HTR-8/SVneo (cell line): Measurements from ENCODE around the gene RNF144A.

Source experiments
- DNase-seq: peaks from one replicate; pipeline ENCODE4 v3.0.0; 2011; ENCODE audit warnings: low spot score, mixed read lengths; ENCODE audit not compliant: insufficient read length
- FAIRE-seq: peaks from 2 replicates; lab custom pipeline; 2011; peaks lifted over from hg19 to GRCh38; lab: Jason Lieb, UNC

Gene RNF144A

DNA sequence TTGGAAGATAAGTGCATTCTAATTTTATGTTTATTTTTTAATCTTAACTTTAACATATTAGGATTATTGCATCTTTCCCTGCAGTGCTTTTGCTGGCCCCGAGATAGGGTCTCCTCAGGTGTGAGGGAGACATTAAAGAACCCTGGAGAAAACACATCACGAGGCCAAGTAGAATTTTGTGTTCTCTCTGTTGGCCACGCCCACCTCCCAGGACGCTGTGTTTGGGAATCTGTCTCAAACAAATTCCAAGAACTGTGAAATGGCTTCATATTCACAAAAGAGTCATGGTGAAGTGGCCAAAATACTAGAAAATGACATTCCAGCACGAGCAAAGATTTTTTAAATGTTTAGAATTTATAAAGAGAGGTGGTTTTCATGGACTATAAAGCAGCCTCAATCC is 27.3 kb downstream of the RNF144A start:
- no peak for FAIRE-seq
- no peak for DNase-seq

DNA sequence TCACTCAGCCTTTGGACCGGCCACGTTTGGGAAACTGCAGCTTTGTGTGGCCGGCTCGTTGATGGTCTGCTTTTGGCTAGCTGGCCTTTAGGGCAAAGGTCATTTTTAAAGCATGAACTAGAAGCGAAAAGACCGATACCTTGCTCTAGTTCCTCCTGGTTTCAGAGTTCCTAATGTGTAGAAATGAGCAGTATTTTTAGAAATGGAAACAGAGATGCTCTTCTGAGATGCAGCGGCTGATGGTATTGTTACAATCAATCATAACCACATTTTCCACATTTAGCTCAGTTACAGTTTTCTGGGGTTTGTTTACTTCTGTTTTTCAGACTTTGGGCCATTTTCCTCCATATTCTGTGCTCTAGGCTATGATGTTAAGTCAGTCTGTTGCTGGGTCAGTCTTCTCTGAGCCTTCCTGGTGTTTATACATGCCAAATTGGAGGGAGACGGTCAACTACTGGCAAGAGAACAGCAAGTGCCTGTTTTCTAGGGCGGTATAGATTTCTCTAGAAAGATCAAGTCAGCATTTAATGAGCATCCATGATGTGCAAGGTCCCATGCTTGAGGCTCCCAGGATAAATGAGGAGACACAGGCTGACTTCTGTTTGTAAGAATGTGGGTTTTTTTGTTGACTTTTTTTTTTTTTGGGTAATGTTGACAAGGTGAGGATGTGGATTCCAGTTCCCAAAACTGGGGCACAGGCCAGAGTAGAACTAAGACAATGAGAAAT is 28.0 kb downstream of the RNF144A start:
- DNase-seq (no peak), FAIRE-seq (no peak)

DNA sequence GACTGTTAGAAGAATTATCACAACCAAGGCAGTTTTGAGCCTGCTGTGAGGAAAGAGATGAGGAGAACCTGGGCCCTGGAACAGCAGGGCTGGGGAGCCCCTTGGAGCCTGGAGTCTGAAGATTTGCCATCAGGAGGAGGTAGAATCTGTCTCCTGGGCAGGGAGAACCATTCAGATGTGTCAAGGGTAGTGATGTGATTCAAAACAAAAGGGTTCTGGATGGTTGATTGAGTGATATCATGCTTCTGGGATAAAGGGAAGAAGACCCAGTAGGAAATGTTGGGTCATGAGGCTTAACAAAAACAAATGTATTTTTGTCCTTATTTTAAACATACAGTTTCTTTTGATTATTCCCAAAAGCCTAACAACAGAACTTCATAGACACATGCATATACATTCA is 28.6 kb downstream of the RNF144A start:
- FAIRE-seq (no peak), DNase-seq (no peak)

DNA sequence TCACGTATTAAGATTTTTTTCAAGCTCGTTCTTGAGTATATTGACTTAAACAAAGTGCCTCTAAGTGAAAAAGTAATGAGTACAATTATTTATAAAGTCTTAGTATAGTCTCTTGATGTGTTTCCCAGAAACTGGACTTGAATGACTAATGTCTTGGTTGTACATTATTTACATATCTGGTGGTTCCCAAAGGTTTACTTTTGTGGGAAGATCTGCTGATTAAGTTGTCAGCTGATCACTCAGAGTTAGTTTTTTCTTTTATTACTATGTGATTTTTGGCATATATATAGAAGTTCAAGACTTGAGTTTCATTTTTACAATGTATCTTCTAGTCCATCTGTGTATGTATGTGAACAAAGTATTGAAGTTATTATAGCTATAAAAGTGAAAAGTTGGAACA is 29.5 kb downstream of the RNF144A start:
- FAIRE-seq (no peak), DNase-seq (no peak)

GRCh38 chr2:6947929-6948676 is 30.9 kb downstream of the RNF144A start:
- FAIRE-seq (no peak), DNase-seq (no peak)

GRCh38 chr2:6948677-6949351 is 31.6 kb downstream of the RNF144A start:
- FAIRE-seq (no peak), DNase-seq (no peak)

GRCh38 chr2:6951046-6951445 is 33.8 kb downstream of the RNF144A start:
- FAIRE-seq (no peak), DNase-seq (no peak)

DNA sequence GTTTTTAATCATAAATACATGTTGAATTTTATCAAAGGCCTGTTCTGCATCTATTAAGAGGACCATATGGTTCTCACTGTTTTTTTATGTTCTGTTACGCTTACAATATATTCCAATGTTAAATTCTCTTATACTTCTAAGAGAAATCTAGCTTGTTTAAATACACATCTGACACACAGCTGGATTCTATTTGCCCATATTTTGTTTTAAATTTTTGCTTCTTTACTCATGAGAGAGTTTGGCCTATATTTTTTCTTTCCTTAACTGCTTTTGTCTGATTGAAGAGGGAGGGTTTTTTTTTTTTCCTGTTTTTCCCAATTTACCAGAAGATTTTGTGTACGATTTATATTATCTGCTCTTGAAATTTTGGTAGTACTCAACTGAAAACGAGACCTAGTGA is 34.9 kb downstream of the RNF144A start:
- DNase-seq = no peak
- FAIRE-seq = no peak

- DNase-seq (no peak), FAIRE-seq (no peak)
These were observed 37.4 kb downstream of the RNF144A start for GRCh38 chr2:6954586-6954985.

DNA sequence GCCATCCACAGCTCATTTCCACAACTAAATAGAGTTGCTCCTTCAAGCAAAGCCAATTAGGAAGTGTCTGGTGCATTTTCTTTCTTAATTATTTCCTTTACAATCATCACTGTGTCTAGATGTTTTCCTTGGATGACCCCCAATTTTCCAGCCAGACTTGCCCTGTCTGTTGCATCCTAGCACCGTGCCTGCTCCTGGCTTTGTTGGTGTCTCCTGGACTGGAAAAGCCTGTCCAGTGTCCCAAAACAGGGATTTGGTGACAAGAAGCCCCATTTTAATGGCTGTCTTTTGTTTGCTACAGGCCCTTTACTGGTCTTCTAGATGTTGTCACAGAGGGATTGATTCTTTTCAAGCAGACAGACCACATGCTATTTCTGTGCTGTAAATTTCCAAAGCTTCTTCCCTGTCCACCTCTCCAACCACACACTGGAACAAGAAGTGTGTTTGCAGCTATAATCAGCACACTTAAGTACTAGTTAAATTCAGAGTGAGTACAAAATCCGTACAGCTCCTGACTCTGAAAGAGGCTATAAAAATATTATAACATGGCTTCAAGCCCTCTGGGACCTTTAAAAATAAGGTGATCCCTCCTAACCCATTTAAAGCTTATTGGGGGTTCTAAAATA is 38.4 kb downstream of the RNF144A start:
- DNase-seq = no peak
- no peak for FAIRE-seq

DNA sequence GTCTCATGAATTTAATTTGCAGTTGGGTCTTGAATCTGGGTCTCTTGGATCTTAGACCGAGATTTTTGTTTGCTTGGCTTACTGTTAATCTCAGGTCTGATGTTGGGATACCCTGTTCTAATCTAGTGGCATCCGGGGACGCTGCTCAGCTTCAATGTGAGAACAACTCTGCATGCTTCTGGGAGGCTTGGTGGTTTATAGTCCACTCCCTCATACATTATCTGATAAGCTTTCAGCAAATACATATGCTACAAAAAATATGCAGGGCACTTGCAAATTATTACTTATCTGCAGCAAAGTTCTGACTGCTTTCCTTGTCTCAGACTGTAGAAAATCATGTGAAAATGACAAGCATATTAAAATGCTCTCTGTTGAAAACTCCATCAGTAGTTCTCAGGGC is 39.4 kb downstream of the RNF144A start:
- DNase-seq (no peak), FAIRE-seq (no peak)

DNA sequence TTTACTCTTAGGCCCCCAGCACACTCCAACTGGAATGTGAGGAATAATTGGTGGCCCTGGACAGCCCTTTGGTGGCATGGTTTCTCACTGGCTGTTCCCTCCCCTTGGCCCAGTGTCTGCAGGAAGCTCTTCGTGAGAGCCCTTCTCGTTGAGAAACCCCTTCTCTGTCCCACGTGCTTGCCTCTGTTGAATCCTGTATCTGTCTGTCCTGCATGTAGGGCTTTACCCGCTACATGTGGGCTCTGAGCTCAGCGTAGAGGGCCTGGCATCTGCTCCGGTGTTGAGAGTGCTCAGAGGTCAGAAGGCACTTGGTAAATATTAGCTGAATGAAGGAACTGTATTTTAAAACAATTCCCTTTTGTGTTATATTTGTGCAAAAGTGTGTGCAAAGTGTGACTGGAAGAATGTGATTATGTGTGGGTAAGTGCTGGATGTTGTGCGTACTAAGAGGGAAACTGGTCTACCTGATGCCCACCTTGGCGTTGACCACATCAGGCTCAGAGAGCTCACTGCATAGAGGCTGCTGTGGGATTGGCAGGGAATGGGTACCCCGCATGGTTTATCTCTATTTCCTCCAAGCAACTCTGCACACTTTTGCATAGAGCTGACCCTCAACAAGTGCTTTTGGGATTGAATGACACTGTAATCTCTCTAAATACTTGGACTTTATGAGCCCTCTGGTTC is 40.0 kb downstream of the RNF144A start:
- DNase-seq (no peak), FAIRE-seq (no peak)

DNA sequence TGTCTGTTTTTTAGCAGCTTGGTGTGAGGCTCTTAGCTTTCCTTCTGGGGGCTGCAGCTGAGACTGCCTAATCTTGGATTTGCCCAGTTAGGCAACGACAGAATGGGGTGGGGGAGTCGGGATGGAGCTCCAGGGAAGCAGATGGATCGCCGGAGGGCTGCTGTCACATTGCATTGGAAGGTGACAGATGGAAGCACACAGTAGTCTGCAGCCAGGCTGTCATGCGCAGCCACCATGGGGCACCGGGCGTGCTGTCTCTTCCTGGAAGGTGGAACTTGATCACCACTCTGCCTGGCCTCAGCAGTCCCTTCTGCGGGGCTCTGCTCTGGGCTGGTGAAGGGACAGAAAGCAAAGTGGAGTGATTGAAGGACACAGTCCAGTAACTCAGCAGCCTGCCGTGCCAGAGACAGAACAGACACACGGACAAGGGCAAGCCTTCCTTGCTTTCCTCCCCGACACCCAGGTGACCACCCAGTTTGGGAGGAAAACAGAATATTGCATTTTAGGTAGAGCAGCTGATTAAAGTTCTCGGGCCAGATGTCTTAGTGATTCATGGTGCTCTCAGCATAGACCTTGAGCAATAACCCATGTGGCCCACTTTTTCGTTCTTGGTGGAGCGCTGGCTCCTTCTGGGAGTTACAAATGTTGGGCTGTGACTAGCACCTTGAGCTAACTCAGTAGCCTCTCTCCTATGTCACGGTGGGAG is 40.9 kb downstream of the RNF144A start:
- DNase-seq (no peak), FAIRE-seq (no peak)

- FAIRE-seq (no peak), DNase-seq (no peak)
These were observed 41.5 kb downstream of the RNF144A start for GRCh38 chr2:6958616-6959235.

DNA sequence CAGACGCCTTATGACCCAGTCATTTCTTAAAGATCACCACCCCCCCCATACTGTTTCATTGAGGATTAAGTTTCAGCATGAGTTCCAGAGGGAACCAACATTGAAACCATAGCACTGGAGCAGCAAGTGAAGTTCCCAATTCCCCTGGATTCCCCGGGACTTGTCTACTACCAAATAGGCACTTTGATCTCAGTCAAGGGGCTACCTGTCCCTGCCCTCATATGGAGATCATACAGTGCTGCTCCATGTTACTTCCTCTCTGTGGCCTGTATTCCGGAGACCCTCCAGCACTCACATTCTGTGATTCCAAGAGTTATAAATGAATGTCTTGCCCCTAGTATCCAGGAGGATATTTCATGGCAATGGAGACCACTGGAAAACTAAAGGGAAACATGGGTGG is 42.5 kb downstream of the RNF144A start:
- no peak for FAIRE-seq
- DNase-seq = no peak

- no peak for DNase-seq
These were observed 43.4 kb downstream of the RNF144A start for GRCh38 chr2:6960659-6961058.

DNA sequence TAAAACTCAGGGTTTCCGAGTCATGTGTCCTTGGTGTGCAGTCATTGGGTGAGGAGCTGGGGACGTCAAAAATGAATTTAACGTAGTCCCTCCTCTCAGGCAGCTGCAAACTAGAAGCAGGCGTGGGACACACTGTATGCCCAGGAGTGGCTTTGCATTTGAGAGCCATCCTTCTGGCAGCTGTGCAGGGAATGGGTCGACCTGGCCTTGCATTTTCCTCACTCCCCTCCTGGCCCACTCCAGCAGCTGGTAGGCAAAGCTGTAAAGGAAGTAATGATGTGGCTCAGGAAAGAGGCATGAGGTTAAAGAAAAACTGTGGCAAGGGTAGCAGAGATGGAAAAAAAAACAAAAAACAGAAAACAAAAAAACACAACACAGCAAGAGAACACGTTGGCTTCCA is 46.5 kb downstream of the RNF144A start:
- FAIRE-seq = no peak
- DNase-seq = no peak

More at GRCh38 chr2:6960659-6961058, 43.4 kb downstream of the RNF144A start:
- FAIRE-seq = no peak

DNA sequence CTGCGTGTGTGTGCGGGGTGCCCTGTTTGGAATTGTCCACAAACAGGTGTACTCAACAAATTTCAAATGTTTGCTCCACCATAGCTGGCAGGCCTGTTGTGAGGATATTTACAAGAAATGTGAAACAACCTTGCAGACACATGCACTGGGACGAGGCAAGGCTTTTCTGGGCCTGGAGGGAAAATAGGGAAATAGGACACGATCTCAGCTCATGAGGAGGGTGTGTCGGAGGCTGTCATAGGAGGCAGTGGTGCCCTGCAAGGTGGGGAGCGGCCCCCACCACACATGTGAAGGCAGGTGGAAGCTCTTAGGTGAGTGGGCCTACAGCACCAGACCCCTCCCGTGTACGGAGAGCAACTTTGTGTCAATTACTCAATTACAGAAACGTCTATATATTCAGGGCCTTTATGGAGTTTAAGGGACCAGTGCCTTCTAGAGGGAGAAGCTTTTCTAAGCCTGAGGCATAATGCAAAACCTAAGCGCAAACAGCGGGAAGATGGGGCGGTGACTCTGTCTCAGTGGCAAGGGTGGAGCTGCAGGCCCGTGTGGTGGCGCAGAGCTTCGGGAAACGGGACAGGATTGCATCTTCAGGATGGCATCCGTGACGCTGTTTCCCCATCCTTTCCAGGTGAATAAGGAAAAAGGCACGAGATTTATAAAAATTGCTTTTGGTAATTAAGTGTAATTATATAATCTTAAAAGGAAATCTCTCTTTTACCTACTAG is 48.0 kb downstream of the RNF144A start:
- no peak for DNase-seq
- no peak for FAIRE-seq
